Measurements from ENCODE around the gene HOXD13. TPM values are rescaled to one million over a fixed set of nuclear protein-coding genes. Genes with fewer than 3 reads are reported as not detected.
A peak's percentile ranks its signal among the peaks of the same experiment; 100 is the strongest.

HOXD13 gene
- total and polyA plus RNA-seq, 11 donors = not detected

DNA sequence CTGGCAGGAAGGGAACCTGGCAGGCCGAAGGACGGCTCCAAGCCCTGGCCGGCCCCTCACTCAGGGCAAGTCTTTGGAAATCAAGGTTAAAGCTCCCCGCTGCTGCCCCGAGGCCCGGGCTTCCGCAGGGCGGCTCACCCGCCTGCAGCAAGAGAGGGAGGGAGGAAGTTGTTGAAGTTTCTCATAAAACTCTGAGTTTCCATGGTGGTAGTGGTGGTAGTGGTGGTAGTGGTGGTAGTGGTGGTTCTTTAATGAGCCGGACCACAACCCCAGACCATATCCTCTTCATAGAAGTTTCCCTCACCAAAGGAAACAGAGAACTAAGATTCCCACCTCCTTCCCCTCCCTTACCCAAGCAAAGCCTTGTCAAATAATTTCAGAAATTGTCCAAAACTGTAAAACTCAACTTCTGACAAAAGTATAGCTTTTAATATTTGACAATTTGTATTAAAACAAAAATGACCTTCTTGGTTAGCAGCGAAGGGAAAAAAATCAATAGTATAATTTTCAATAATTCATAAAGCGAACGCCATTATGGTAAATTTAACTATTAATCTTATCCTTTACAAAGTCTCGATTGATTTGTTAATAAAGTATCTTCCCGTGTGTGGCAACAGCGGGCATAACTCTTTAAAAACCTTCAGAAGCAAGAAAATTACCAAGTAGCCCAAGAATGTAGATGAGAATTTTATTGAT is 22.6 kb downstream of the HOXD13 start:
- no peak for ATAC-seq
- peaks cover 94 to 100% (median 99%) of the 10 kb centered on the region in 9 donors for H3K27me3 ChIP-seq
- H3K27ac ChIP-seq = no peak overlapping the region

DNA sequence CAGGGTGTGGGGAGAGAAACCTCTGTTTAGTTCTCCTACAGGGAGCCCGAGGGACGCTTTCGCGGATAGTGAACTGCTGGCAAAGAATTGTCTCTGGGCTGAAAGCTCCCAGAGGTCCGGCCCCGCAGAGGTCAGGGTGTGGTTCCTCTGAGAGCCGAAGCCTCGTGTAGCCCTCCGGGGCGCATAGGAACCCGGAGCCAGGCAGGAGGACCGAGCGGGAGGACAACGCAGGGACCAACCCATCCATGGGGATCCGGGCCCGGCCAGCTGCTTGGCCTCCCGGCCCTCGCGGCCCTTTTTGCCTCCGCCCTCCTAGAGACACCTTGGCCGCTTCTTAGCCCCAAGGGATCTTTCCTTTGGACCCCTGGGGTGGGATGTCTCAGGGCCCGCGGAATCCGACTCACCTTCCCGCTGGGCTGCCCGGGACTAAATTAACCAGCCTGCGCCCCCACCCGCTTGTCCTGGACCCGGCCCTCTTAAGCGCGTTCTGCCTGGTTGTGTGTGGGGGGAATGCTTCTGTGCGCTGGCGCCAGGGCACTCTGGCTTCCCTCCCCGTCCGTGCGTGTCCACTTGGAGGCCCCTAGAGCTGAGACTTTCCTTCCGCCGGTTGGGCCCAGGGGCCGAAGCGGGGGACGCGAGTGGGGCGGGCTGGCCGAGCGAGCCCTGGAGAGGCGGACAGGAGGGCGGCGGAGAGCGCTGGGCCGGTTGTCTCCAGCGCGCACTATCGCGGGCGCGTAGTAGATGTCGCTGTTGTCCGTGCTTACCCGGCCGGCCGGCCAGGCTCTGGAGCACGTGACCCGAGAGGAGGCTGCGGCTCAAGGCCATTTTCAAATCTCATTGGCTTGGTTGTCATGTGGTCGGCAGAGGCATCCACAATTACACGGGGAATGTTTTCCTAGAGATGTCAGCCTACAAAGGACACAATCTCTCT is 23.6 kb downstream of the HOXD13 start, which contains the start of gene HOXD10:
Gene HOXD10, plus strand, starts transcription at position 896 of the 931 bp plus-strand sequence. CDS start 56 bp downstream, outside the sequence.
- 3 to 6% (median 4%) methylated on average over 47 to 66 of the region's 66 CpGs for WGBS, 4 donors
- ATAC-seq = peak in 2 of 4 donors; percentile 20 to 36
- Histone ChIP-seq H3K9me3 (no peaks in the 10 kb centered on the region), H3K4me3 (peak within 1 kb of the TSS in 1 of 12 donors; percentile 5), H3K4me1 (peaks cover 0 to 9% (median 0%) of the 10 kb centered on the region in 12 donors), H3K36me3 (no peaks in the 10 kb centered on the region), H3K27ac (no peak within 1 kb of the TSS), H3K27me3 (peaks cover 94 to 100% (median 99%) of the 10 kb centered on the region in 9 donors)
- DNase-seq = no peak
- intact Hi-C loops (cut with DNase I) = no loop called here
- TF ChIP-seq, protein P1, sequence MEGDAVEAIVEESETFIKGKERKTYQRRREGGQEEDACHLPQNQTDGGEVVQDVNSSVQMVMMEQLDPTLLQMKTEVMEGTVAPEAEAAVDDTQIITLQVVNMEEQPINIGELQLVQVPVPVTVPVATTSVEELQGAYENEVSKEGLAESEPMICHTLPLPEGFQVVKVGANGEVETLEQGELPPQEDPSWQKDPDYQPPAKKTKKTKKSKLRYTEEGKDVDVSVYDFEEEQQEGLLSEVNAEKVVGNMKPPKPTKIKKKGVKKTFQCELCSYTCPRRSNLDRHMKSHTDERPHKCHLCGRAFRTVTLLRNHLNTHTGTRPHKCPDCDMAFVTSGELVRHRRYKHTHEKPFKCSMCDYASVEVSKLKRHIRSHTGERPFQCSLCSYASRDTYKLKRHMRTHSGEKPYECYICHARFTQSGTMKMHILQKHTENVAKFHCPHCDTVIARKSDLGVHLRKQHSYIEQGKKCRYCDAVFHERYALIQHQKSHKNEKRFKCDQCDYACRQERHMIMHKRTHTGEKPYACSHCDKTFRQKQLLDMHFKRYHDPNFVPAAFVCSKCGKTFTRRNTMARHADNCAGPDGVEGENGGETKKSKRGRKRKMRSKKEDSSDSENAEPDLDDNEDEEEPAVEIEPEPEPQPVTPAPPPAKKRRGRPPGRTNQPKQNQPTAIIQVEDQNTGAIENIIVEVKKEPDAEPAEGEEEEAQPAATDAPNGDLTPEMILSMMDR (IDR thresholded peaks at IDR 0.05) = peak in 3 of 12 donors; percentile 8 to 22 (median 15)
- TF ChIP-seq POLR2A (IDR thresholded peaks at IDR 0.05) = no peak

More for the DNA sequence above, 22.6 kb downstream of the HOXD13 start:
- Histone ChIP-seq H3K36me3 (no peaks in the 10 kb centered on the region), H3K4me1 (peaks cover 0 to 8% (median 0%) of the 10 kb centered on the region in 12 donors), H3K4me3 (no peak overlapping the region), H3K9me3 (no peaks in the 10 kb centered on the region)
- 14 to 21% (median 14%) methylated on average over 15 to 16 of the region's 16 CpGs for whole genome bisulfite sequencing, 4 donors
- DNase-seq = peak in 1 of 5 donors; percentile 10
- TF ChIP-seq, protein P1 (IDR thresholded peaks at IDR 0.05) = no peak
- TF ChIP-seq POLR2A (IDR thresholded peaks at IDR 0.05) = no peak
- intact Hi-C loops (cut with DNase I) = no loop called here

DNA sequence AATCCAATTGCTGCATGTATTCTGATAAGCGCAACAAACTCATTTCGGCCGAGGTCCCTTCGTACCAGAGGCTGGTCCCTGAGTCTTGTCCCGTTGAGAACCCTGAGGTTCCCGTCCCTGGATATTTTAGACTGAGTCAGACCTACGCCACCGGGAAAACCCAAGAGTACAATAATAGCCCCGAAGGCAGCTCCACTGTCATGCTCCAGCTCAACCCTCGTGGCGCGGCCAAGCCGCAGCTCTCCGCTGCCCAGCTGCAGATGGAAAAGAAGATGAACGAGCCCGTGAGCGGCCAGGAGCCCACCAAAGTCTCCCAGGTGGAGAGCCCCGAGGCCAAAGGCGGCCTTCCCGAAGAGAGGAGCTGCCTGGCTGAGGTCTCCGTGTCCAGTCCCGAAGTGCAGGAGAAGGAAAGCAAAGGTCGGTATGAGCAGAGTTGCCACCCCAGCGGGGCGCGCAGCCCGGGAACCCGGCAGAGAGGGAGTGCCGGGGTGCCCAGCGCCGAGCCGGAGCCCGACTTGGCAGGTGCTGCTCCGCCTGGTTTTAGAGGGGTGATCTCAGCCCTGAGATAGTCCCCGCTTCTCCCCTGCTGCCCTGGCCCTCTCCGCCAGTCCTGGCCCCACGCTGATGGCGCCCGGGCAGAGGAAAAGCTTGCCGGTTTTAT is 24.8 kb downstream of the HOXD13 start:
- ATAC-seq = no peak
- TF ChIP-seq, protein P1 (IDR thresholded peaks at IDR 0.05) = no peak
- TF ChIP-seq POLR2A (IDR thresholded peaks at IDR 0.05) = no peak
- H3K9me3 ChIP-seq = no peaks in the 10 kb centered on the region
- H3K4me1 ChIP-seq = peaks cover 0 to 21% (median 2%) of the 10 kb centered on the region in 12 donors
- no peak for DNase-seq
- no peak overlapping the region for H3K27ac ChIP-seq
- WGBS, 4 donors = 14 to 25% (median 16%) methylated on average over 34 to 40 of the region's 40 CpGs
- H3K27me3 ChIP-seq = peaks cover 94 to 100% (median 99%) of the 10 kb centered on the region in 9 donors
- H3K36me3 ChIP-seq = no peaks in the 10 kb centered on the region
- intact Hi-C loops (cut with DNase I) = no loop called here
- H3K4me3 ChIP-seq = peak overlapping the region in 1 of 12 donors; percentile 5
